Tibial artery (tissue), 4 donors: ENCODE results near the gene TOMT.
"Not testable (repeated sequence)": the region's sequence is repeated elsewhere in the genome, so short reads cannot be mapped to it uniquely, and the experiment has no call there.

Experiments used
- DNase-seq, 2 donors: peaks; one replicate each; pipeline ENCODE4 v3.0.0-alpha.2; 2019
- H3K27ac ChIP-seq, 2 donors: fragments of 200-600 bp; sonication (generic) in 1 of 2; 1 replicate in 1 of 2; 2 replicates in 1 of 2; pipeline ENCODE4 v1.5.1; 2018 to 2019; ENCODE audit warnings: mild to moderate bottlenecking in 1 of 2
- H3K27me3 ChIP-seq, 2 donors: fragments of 200-600 bp; sonication (generic) in 1 of 2; one replicate each; pipeline versions ENCODE4 v1.5.1 to v1.6.0; 2016 to 2019
- H3K36me3 ChIP-seq, 3 donors: fragments of 200-600 bp; sonication (generic) in 2 of 3; one replicate each; pipeline ENCODE4 v1.5.1; 2016 to 2019; ENCODE audit warnings: mild to moderate bottlenecking in 2 of 3
- H3K4me1 ChIP-seq, 4 donors: fragments of 200-600 bp; sonication (generic) in 2 of 4; 1 replicate in 3 of 4; 2 replicates in 1 of 4; pipeline ENCODE4 v1.5.1; 2016 to 2019
- H3K4me3 ChIP-seq, 2 donors: fragments of 200-600 bp; sonication (generic) in 1 of 2; 1 replicate in 1 of 2; 2 replicates in 1 of 2; pipeline ENCODE4 v1.5.1; 2018 to 2019; ENCODE audit warnings: mild to moderate bottlenecking in 2 of 2
- H3K9me3 ChIP-seq, 3 donors: fragments of 200-600 bp; sonication (generic) in 1 of 3; one replicate each; pipeline ENCODE4 v1.5.1; 2016 to 2019
- CTCF ChIP-seq, 2 experiments: fragments of 200-600 bp in 1 of 2; fragments of 450-650 bp in 1 of 2; IDR thresholded peaks; one replicate each; pipeline ENCODE4 v1.5.1; 2017 to 2019; ENCODE audit warnings: antibody characterized with exemption in 2 of 2, mild to moderate bottlenecking in 1 of 2, moderate library complexity in 1 of 2
- intact Hi-C: fragments of 100-400 bp; cut with DNase I; formaldehyde crosslinking; loops from one replicate; pipeline ENCODE4 v1.15.0; 2023; ENCODE audit warnings: low total_unique reads

The TOMT gene

GRCh38 chr11:72129381-72129780 lies 23.7 kb downstream of the TOMT start:
- no peak for TF ChIP-seq CTCF (IDR thresholded peaks at IDR 0.05)
- DNase-seq, result no peak
- Histone ChIP-seq H3K27ac (no peak overlapping the region), H3K36me3 (no peaks in the 10 kb centered on the region), H3K9me3 (no peaks in the 10 kb centered on the region), H3K4me3 (no peak overlapping the region), H3K4me1 (no peaks in the 10 kb centered on the region), H3K27me3 (peaks cover 0 to 3% of the 10 kb centered on the region in 2 donors)
- intact Hi-C loops, result no loop called here

GRCh38 chr11:72132646-72133045 lies 26.9 kb downstream of the TOMT start:
- intact Hi-C loops, result no loop called here
- no peak overlapping the region for H3K4me3 ChIP-seq
- no peak for TF ChIP-seq CTCF (IDR thresholded peaks at IDR 0.05)
- H3K4me1 ChIP-seq, result no peaks in the 10 kb centered on the region
- no peak overlapping the region for H3K27ac ChIP-seq
- no peaks in the 10 kb centered on the region for H3K9me3 ChIP-seq
- H3K27me3 ChIP-seq, result peaks cover 0 to 3% of the 10 kb centered on the region in 2 donors
- no peaks in the 10 kb centered on the region for H3K36me3 ChIP-seq
- DNase-seq, result no peak

GRCh38 chr11:72135473-72135872 lies 29.7 kb downstream of the TOMT start, which contains the start of gene FOLR3:
TSS of gene FOLR3 (plus strand) at chr11:72135725. CDS start at chr11:72135953, 228 bp downstream.
- H3K4me3 ChIP-seq, H3K36me3 ChIP-seq, H3K4me1 ChIP-seq, H3K27me3 ChIP-seq, DNase-seq, intact Hi-C loops, H3K9me3 ChIP-seq, H3K27ac ChIP-seq: not testable (repeated sequence)

- intact Hi-C loops, result no loop called here
- no peak for DNase-seq
- Histone ChIP-seq H3K4me1 (no peaks in the 10 kb centered on the region), H3K9me3 (no peaks in the 10 kb centered on the region), H3K36me3 (no peaks in the 10 kb centered on the region), H3K27ac (no peak overlapping the region), H3K4me3 (no peak overlapping the region), H3K27me3 (peaks cover 0 to 1% of the 10 kb centered on the region in 2 donors)
- no peak for TF ChIP-seq CTCF (IDR thresholded peaks at IDR 0.05)
Measured at GRCh38 chr11:72135891-72136683, 30.4 kb downstream of the TOMT start.

GRCh38 chr11:72136684-72137262 lies 31.0 kb downstream of the TOMT start:
- no peaks in the 10 kb centered on the region for H3K9me3 ChIP-seq
- DNase-seq, result no peak
- no peaks in the 10 kb centered on the region for H3K27me3 ChIP-seq
- no peaks in the 10 kb centered on the region for H3K36me3 ChIP-seq
- no peak overlapping the region for H3K4me3 ChIP-seq
- no peak for TF ChIP-seq CTCF (IDR thresholded peaks at IDR 0.05)
- H3K4me1 ChIP-seq, result no peaks in the 10 kb centered on the region
- intact Hi-C loops, result no loop called here
- H3K27ac ChIP-seq, result no peak overlapping the region

GRCh38 chr11:72138821-72139390 lies 33.2 kb downstream of the TOMT start:
- H3K36me3 ChIP-seq, result no peaks in the 10 kb centered on the region
- no peaks in the 10 kb centered on the region for H3K27me3 ChIP-seq
- H3K9me3 ChIP-seq, result no peaks in the 10 kb centered on the region
- no peak overlapping the region for H3K27ac ChIP-seq
- intact Hi-C loops, result no loop called here
- H3K4me1 ChIP-seq, result no peaks in the 10 kb centered on the region
- no peak for TF ChIP-seq CTCF (IDR thresholded peaks at IDR 0.05)
- no peak overlapping the region for H3K4me3 ChIP-seq
- DNase-seq, result no peak
